GM12872 (cell line): ENCODE data around the gene BRI3BP.

Source experiments
- CTCF ChIP-seq: IDR thresholded peaks from 3 replicates; pipeline ENCODE4 v1.5.1; 2011; ENCODE audit warnings: low read depth, mild to moderate bottlenecking, low read length, moderate library complexity; ENCODE audit not compliant: insufficient read depth

Gene BRI3BP

GRCh38 chr12:125065021-125065918 lies 71.8 kb downstream of the BRI3BP start, which contains the start of gene AACS:
Gene AACS (plus strand): TSS chr12:125065435. CDS start chr12:125065585, 150 bp downstream.
- TF ChIP-seq CTCF = no peak

GRCh38 chr12:125065919-125066570 lies 72.6 kb downstream of the BRI3BP start:
- TF ChIP-seq CTCF = no peak

- no peak for TF ChIP-seq CTCF
Measured at GRCh38 chr12:125068391-125068790, 74.9 kb downstream of the BRI3BP start.

GRCh38 chr12:125069616-125070015 lies 76.2 kb downstream of the BRI3BP start:
- no peak for TF ChIP-seq CTCF

GRCh38 chr12:125070112-125070511 lies 76.7 kb downstream of the BRI3BP start:
- no peak for TF ChIP-seq CTCF

GRCh38 chr12:125070661-125071390 lies 77.4 kb downstream of the BRI3BP start:
- TF ChIP-seq CTCF = no peak

- TF ChIP-seq CTCF = no peak
Measured at GRCh38 chr12:125071456-125071855, 78.0 kb downstream of the BRI3BP start.
